ENCODE results near the gene PMS1.

The PMS1 gene

DNA sequence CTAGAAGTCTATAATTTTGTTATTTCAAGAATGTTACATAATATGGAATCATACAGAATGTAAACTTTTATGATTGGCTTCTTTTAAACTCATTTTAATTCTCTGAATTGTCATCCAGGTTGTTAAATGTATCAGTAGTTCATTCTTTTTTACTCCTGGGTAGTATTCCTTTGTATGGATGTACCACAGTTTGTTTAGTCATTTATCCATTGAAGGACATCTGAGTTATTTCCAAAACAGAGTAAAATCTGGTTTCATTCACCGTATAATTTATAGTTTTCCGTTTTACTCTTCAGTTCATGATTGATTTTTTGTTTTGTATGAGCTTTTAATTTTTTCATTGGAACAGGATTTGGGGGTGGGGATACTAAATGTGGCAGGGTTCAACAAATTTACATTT is 132.4 kb downstream of the PMS1 start:
- no peaks in the 10 kb centered on the region for H3K36me3 ChIP-seq (ENCODE audit: control insufficient read depth, insufficient read depth, low read length)
- no peaks in the 10 kb centered on the region for H3K9me3 ChIP-seq (ENCODE audit: control insufficient read depth, low read length)
- no peak overlapping the region for H3K27ac ChIP-seq (ENCODE audit: insufficient read depth, low read length, poor library complexity, severe bottlenecking)
- H3K27me3 ChIP-seq (replicated peaks; ENCODE audit: control insufficient read depth, insufficient read depth, low read length, poor library complexity, severe bottlenecking): no peaks in the 10 kb centered on the region
- H3K4me3 ChIP-seq (ENCODE audit: insufficient read depth, low read depth, low read length, poor library complexity, severe bottlenecking): no peak overlapping the region
- DNase-seq: no peak
- H3K4me1 ChIP-seq (ENCODE audit: control insufficient read depth, insufficient read depth, low read length, poor library complexity, severe bottlenecking): no peaks in the 10 kb centered on the region

Measured in effector memory CD4-positive, alpha-beta T cell (primary cell).